ENCODE measurements around the gene USH1C.

The USH1C gene

GRCh38 chr11:17547932-17548331 is 3.7 kb upstream of the USH1C start:
- Histone ChIP-seq H3K4me1 (ENCODE audit: control insufficient read depth, insufficient read depth, low read length) (no peaks in the 10 kb centered on the region), H3K4me3 (ENCODE audit: low read depth, low read length) (no peak overlapping the region), H3K36me3 (ENCODE audit: control insufficient read depth in 2 of 2, insufficient read depth in 1 of 2, low read length in 2 of 2) (no peaks in the 10 kb centered on the region), H3K9me3 (ENCODE audit: control insufficient read depth, insufficient read depth, low read depth, low read length) (no peaks in the 10 kb centered on the region), H3K27ac (ENCODE audit: extremely low read depth, low read depth, low read length) (no peak overlapping the region)
- POLR2A ChIA-PET, result interaction anchor here (0.9 kb wide), 1 partner anchor 11 kb away, joined by 3 read pairs; no protein-coding TSS in a partner anchor
- CTCF ChIA-PET, result interaction anchor here (0.5 to 2.2 kb wide), 10 partner anchors 10 to 577 kb away, joined by 3 to 9 read pairs (median 4); no protein-coding TSS in a partner anchor
- 0 out of 2 replicates have a peak, but pooled peaks have one; percentile 28 for TF ChIP-seq EGR2 (tag by site-specific recombination; IDR thresholded peaks at IDR 0.05; ENCODE audit: low read depth)
- no peak for TF ChIP-seq BCL11B (tag by site-specific recombination; IDR thresholded peaks at IDR 0.05; ENCODE audit: low read depth)
- no peak for TF ChIP-seq ZNF645 (tag by site-specific recombination; IDR thresholded peaks at IDR 0.05)
- no peak for TF ChIP-seq ZSCAN4 (tag by site-specific recombination; IDR thresholded peaks at IDR 0.05)
- TF ChIP-seq REPIN1 (tag by site-specific recombination; IDR thresholded peaks at IDR 0.05; ENCODE audit: low read depth), result no peak

GRCh38 chr11:17547051-17547577 is 2.9 kb upstream of the USH1C start, which contains the start of gene OTOG:
TSS of gene OTOG (plus strand) at chr11:17547259. CDS start at chr11:17547373, 114 bp downstream.
- CTCF ChIA-PET, result interaction anchor here (0.6 to 2.2 kb wide), 11 partner anchors 11 to 301 kb away, joined by 3 to 9 read pairs (median 3); no protein-coding TSS in a partner anchor
- H3K4me3 ChIP-seq (ENCODE audit: low read depth, low read length), result no peak within 1 kb of the TSS
- H3K9me3 ChIP-seq (ENCODE audit: control insufficient read depth, insufficient read depth, low read depth, low read length), result no peaks in the 10 kb centered on the region
- TF ChIP-seq ZSCAN5A (tag by site-specific recombination; IDR thresholded peaks at IDR 0.05) (no peak), ZFP41 (tag by site-specific recombination; IDR thresholded peaks at IDR 0.05; ENCODE audit: borderline replicate concordance) (no peak), ZNF571 (tag by site-specific recombination; IDR thresholded peaks at IDR 0.05) (no peak), ZSCAN16 (tag by site-specific recombination; IDR thresholded peaks at IDR 0.05) (no peak), ZNF302 (tag by site-specific recombination; IDR thresholded peaks at IDR 0.05; ENCODE audit: low read depth) (no peak), YY1 (tag by site-specific recombination; IDR thresholded peaks at IDR 0.05) (no peak), ZNF777 (tag by site-specific recombination; IDR thresholded peaks at IDR 0.05; ENCODE audit: borderline replicate concordance) (peak; percentile 69), ZNF394 (tag by site-specific recombination; IDR thresholded peaks at IDR 0.05; ENCODE audit: borderline replicate concordance) (peak; percentile 29; the same call in 1 of the 2 replicates), INSM2 (tag by site-specific recombination; IDR thresholded peaks at IDR 0.05) (no peak), ZNF654 (tag by site-specific recombination; IDR thresholded peaks at IDR 0.05; ENCODE audit: low read depth) (no peak), GLIS2 (tag by site-specific recombination; IDR thresholded peaks at IDR 0.05) (peak; percentile 71), MZF1 (tag by site-specific recombination; IDR thresholded peaks at IDR 0.05; ENCODE audit: borderline replicate concordance) (peak; percentile 23; the same call in 1 of the 2 replicates), ZNF26 (tag by site-specific recombination; IDR thresholded peaks at IDR 0.05) (no peak), ZNF138 (tag by site-specific recombination; IDR thresholded peaks at IDR 0.05; ENCODE audit: borderline replicate concordance) (no peak), ZBTB17 (tag by site-specific recombination; IDR thresholded peaks at IDR 0.05) (peak; percentile 36), ZNF366 (tag by site-specific recombination; conservative IDR thresholded peaks at IDR 0.05) (no peak), ZNF335 (tag by site-specific recombination; conservative IDR thresholded peaks at IDR 0.05) (peak; percentile 68), ZBTB49 (tag by site-specific recombination; IDR thresholded peaks at IDR 0.05; ENCODE audit: low read depth) (no peak), KLF10 (tag by site-specific recombination; IDR thresholded peaks at IDR 0.05) (0 out of 2 replicates have a peak, but pooled peaks have one; percentile 40)

More at GRCh38 chr11:17547051-17547577, 2.9 kb upstream of the USH1C start, which contains the start of gene OTOG:
- Histone ChIP-seq H3K4me1 (ENCODE audit: control insufficient read depth, insufficient read depth, low read length) (no peaks in the 10 kb centered on the region), H3K27ac (ENCODE audit: extremely low read depth, low read depth, low read length) (no peak within 1 kb of the TSS; the same call in 1 of the 2 replicates), H3K36me3 (ENCODE audit: control insufficient read depth in 2 of 2, insufficient read depth in 1 of 2, low read length in 2 of 2) (no peaks in the 10 kb centered on the region)
- POLR2A ChIA-PET, result interaction anchor here (0.9 to 1.0 kb wide), 2 partner anchors 9 to 12 kb away, joined by 3 read pairs; no protein-coding TSS in a partner anchor
